HuH-7.5 (cell line): ENCODE measurements around the gene RABEP2.
A peak's percentile ranks its signal among the peaks of the same experiment; 100 is the strongest.
"Not testable (repeated sequence)": the region's sequence is repeated elsewhere in the genome, so short reads cannot be mapped to it uniquely, and the experiment has no call there.

Experiments used
- DNase-seq: peaks from one replicate; pipeline ENCODE4 v3.0.0; 2011; ENCODE audit warnings: low spot score

The RABEP2 gene

DNA sequence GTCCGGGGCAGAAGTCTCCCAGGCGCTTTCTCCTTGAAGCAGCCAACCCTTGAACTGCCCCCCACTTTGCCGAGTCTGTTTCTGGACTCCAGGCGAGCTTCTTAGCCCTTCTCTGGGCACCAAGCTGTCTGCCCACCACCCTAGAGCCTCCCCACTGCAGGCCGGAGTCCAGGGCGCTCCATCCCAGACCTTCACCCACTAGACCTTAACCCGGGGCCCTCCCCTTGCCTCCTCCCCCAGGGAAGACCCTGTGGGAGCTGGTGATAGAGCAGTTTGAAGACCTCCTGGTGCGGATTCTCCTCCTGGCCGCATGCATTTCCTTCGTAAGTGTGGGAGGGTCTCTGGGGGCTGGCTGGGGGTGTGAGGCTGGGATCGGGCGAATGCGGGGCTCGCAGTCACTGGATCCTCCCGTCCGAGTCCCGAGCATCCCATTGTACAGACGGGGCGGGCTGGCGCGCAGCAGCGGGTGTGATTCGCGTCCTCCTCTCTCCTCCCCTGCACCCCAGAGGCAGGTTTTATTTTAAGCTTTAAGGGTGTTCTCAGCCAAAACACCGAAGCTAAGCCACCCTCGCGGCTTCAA is 45.7 kb downstream of the RABEP2 start:
- peak; percentile 40 for DNase-seq

DNA sequence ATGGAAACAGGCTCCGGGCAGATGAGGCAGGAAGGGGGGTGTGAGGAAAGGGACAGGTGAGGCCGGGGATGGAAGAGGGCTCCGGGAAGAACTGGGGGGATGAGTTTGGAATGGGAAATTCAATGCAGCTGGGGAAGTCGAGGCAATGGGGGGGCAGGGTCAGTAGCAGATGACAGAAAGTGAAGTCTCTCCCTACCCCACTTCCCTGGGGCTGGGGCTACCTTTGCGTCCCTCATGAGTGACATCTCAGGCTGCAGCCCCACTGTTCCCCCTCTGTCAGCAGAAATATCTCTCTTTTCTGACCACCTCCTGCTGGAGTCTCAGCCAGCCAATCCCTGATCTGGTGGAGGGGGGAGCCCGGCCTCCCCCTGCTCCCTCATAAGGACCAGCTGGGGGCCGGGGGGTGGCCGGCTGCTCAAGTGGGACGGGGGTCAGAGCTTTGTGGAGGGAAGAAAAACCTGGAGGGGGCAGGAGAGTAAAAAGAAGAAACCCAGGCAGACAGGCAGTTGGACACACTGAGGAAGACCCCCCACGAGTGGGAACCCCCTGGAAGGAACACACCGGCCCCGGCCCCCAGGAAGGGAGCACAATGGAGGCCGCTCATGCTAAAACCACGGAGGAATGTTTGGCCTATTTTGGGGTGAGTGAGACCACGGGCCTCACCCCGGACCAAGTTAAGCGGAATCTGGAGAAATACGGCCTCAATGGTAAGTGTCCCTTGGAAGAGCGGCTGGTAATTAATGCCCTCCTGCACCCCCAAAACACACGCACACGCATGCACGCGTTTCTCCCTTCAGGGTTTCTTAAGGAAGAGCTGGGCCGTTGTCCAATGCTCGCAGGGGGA is 46.7 kb downstream of the RABEP2 start, which contains the start of gene ATP2A1:
ATP2A1 (plus strand) TSS at position 406 of the 844 bp plus-strand sequence; CDS start at position 590, 184 bp downstream.
- no peak for DNase-seq

DNA sequence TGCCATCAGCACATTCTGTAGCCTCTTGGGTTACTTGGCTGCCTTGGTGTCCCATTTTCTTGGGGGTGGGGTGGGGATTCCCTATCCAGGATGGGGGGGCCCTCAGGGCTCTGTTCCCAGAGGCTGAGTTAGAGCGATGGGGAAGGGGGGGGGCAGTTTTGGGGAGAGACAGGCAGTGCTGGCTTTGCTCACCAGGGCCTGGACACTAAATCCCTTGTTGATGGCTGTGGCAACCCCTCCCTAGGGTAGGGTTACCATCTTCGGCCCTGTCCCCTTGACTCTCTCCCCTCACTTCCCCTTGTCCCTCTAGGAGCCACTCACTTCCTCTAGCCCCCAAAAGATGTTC is 47.4 kb downstream of the RABEP2 start:
- no peak for DNase-seq

DNA sequence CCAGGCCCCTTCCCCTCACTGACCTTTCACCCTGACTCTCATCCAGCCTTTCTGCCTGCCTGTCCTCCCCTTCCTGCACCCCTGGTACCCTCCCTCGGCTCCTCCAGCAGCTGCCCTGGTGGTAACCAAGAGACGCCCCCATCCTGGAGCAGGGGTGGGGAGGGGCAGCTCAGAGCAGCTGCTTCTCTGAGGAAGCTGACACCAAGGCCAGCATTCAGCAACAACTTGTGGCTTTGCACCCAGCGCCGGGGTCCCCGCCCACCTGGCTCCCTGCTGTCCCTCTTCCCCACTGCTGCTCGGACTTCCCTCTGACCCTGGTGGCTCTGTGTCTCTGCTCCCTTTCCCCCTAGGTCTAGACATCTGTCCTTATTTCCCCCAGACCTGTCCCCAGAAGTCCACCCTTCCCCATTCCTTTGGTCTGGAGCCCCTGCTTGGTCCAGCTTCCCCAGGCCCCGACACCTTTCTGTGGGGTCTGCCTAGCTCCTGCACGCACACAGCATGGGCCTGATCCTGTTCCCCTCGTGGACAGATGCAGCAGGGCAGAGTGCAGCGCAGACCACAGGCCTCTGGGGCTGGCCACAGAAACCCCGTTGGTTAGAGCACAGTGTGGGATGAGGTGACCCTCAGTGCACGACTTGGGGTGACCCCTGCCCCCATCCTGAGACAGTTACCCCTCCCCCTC is 47.9 kb downstream of the RABEP2 start:
- no peak for DNase-seq

DNA sequence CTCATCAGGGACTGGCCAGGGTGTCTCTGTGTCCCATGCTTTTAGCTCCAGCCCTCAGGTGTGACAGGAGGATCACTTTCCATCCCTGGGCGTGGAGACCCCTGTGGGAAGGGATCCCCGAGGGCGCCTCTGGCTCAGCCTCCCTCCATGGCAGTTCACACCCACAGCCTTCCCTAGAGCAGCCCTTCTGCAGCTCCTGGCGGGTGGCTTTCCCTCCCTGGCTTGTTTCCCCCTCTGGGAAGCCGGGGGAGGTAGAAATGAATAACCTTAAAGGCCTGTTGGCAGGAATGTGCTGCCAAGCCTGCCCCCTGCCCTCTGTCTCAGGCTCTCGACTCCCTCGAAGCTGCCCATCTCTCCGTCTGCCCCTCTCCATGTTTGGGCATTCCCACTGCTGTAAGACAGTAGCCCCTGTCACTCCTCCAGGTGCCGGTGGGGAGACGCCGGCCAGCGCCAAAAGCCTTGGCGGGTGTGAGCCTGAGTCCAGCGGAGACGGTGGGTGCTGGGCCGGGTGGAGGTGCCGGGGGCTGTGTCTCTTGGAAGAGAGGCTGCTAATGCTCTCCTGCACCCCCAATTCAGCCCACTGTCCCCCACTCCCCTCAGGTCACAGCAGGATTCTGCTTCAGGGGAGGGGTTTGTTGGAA is 48.9 kb downstream of the RABEP2 start:
- no peak for DNase-seq

DNA sequence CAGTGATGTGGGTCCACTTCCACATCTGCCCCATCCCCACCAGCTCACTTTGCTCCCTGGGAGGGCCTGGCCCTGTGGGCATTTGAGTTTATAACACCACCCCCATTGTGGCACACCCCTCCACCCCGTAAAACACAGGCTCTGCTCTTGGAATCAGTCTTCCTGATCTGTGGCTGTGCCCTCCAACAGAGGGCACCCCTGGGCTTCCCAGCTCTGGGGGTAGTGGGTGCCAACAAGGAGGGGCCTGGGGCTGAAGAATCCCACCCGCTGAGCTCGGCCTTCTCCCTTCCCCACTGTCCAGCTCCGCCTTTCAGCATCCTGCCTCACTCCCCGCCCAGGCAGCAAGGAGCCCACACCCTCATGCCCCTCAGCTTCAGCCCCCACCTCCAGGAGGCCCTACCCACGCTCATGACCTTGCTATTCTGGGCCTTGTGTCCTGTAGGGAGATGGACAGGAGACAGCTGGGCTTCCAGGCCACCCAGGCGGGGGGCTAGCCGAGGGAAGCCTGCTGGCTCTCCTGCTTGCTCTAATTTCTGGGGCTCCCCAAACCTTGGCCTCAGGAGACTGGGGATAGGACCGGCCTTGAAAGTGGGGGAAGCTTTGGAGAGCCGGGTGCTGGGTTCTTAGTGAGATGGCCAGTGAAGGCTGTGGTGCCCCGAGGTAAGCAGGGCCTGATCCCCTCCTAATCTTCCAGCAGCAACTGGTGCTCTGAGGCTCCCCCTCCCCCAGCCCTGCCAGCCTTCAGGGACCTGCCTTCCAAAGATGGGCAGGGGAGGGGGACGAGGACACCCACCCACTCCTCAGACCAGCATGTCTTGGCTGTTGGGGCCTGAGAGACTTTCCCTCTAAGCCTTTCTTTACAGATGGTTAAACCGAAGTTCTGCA is 49.7 kb downstream of the RABEP2 start:
- no peak for DNase-seq

DNA sequence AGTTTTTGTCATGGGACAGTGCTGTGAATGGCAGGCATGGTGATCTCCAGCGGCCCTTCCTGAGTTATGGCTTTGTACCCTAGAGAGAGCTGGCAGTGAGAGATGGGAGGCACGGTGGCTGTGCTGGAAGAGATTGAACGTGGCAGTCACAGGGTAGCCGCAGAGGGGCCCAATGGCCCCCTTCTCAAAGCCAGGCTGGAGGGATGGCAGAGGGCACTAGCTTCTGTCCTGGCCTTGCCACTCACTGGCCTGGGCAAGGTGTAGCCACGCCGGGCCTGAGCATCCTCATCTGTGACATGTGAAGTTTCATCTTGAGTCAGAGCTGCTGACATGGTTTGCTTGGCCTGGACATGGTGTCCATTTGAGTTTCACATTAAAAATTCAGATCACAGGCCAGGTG is 50.6 kb downstream of the RABEP2 start:
- no peak for DNase-seq

DNA sequence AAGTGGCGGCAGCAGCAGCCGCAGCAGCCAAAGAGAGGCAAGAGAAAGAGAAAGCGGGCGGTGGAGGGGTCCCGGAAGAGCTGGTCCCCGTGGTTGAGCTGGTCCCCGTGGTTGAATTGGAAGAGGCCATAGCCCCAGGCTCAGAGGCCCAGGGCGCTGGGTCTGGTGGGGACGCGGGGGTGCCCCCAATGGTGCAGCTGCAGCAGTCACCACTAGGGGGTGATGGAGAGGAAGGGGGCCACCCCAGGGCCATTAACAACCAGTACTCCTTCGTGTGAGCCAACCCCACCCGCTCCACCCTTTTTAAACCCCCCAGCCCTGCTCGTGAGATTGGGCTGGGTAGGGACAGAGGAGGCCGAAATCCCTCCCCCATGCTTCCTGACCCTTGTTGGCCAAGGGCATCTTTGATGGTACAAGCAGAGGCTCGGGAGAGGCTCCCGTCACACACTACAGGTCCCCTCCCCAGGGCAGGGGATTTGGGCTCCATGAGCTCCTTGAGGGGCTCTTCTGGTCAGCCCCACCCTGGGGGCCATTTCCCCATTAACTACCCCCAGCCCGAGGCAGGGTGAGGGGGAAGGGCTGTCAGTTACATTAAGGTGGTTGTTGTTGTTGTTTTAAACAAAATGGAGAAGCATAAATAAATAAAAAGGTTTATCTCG is 51.4 kb downstream of the RABEP2 start:
- DNase-seq = peak; percentile 73

DNA sequence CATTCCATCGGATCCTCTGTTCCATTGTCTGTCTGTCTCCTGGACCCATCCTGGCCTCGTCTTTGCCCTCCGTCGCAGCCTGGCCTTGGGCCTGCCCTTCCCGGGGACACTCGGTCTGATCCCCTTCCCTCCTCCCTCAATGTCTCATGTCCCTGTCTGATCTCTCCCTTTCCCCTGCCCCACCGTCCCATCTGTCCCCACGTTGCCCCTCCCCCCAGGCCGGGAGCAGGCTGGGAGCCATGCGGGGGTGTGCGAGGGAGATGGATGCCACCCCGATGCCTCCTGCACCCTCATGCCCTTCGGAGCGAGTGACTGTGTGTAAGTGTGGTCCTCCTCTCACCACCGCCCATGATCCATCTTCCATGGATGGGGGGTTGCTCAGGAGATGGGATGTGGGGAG is 52.1 kb downstream of the RABEP2 start:
- DNase-seq = no peak

DNA sequence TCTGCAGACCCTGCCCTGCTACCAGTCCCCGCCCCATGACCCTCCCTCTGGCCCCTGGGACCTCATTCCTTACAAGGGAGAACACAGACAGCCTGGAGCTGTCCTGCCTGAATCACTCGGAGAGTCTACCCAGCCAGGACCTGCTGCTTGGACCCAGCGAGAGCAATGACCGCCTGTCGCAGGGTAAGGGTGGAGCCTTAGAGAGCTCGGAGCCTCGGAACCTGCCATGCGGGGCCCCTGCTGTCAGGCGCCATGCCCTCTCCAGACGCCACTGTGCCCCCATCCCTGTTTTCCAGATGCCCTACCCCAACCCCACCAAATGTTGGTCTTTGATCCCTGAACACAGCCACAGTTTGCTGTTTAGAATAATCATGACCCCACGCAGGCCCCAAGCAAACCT is 55.8 kb downstream of the RABEP2 start:
- DNase-seq = no peak

DNA sequence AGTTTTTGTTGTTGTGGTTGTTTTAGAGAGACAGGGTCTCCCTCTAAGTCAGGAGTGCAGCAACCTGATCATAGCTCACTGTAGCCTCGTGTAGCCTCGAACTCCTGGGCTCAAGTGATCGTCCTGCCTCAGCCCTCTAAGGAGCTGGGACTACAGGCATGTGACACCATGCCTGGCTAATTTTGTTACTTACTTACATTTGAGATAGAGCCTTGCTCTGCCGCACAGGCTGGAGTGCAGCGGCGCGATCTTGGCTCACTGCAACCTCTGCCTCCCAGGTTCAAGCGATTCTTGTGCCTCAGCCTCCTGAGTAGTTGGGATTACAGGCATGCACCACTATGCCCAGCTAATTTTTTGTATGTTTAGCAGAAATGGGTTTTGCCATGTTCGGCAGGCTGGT is 57.4 kb downstream of the RABEP2 start:
- DNase-seq = not testable (repeated sequence)

DNA sequence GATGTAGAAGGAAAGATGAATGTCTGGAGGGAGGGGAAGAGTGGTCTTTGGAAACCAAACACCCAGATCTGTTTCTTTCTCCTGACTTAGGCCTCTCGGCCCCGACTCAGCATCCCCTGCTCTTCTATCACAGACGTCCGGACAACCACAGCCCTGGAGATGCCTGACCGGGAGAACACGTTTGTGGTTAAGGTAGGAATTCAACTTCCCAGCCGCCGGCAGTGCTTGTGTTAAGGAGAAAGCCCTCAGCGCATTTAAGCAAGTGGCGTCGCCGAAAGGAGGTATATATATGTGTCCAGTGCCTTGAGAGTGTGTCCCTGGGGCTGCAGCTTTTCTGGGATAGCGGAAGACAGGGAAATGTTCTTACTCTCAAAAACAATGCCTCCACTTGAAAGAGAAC is 57.8 kb downstream of the RABEP2 start:
- no peak for DNase-seq

DNA sequence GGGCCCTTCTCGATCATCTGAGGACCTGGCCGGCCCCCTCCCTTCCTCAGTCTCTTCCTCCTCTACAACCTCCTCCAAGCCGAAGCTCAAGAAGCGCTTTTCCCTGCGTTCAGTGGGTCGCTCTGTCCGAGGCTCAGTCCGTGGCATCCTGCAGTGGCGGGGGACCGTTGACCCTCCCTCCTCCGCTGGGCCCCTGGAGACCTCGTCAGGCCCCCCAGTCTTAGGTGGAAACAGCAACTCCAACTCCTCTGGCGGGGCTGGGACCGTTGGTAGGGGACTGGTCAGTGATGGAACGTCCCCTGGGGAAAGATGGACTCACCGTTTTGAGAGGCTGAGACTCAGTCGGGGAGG is 58.6 kb downstream of the RABEP2 start:
- no peak for DNase-seq

DNA sequence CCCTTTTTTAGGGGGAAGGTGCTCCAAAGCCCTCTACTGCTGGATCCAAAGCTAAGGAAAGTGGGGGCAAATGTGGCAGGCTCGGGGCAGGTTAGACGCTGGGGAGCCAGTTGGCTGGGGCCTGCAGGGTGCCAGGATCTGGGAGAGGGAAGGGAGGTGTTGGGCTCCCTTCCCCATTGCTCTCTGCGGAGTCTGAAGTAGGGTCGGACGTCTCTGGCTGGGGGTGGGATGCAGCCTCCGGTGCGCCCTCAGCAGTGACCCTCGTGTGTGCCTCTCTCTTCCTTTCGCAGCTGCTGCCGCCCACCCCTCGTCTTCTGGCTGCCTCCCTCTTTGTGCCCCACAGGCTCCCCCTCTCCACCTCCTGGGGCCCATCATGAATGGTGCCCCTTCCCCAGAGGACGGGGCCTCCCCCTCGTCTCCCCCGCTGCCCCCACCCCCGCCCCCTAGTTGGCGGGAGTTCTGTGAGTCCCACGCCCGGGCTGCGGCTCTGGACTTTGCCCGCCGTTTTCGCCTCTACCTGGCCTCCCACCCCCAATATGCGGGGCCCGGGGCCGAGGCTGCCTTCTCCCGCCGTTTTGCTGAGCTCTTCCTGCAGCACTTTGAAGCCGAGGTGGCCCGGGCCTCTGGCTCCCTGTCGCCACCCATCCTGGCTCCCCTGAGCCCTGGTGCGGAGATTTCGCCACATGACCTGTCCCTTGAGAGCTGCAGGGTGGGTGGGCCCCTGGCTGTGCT is 59.1 kb downstream of the RABEP2 start:
- no peak for DNase-seq

DNA sequence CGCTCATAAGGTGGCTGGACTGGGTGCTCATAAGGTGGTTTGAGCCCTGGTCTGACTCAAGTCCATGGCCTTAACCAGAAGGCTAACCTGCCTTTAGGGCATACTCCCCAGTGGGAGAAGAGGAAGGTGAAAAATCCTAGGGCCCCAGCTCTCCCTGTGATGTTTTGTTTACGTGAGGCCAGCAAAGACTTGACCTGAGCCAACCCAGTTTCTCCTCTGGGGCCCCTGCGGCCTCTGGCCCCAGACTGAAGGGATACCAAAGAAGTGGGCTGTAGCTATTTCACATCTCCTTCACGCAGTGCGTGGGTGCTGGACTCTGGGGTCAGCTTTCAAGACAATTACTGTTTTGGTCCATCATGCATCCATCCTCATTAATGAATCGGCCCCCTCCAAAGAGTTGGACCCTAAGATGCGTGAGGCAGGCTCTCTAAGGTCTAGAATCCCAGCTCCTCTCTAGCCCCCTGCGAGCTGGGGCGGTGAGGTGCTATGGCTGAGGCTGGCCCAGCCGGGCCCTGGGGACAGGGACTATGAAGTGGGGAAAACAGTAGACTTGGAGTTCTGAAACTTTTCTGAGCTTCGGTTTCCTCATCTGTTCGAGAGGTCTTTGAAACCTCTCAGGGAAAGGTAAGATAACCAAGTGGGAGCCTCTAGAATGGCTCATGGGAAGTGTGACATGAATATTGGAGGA is 59.9 kb downstream of the RABEP2 start:
- DNase-seq = no peak

DNA sequence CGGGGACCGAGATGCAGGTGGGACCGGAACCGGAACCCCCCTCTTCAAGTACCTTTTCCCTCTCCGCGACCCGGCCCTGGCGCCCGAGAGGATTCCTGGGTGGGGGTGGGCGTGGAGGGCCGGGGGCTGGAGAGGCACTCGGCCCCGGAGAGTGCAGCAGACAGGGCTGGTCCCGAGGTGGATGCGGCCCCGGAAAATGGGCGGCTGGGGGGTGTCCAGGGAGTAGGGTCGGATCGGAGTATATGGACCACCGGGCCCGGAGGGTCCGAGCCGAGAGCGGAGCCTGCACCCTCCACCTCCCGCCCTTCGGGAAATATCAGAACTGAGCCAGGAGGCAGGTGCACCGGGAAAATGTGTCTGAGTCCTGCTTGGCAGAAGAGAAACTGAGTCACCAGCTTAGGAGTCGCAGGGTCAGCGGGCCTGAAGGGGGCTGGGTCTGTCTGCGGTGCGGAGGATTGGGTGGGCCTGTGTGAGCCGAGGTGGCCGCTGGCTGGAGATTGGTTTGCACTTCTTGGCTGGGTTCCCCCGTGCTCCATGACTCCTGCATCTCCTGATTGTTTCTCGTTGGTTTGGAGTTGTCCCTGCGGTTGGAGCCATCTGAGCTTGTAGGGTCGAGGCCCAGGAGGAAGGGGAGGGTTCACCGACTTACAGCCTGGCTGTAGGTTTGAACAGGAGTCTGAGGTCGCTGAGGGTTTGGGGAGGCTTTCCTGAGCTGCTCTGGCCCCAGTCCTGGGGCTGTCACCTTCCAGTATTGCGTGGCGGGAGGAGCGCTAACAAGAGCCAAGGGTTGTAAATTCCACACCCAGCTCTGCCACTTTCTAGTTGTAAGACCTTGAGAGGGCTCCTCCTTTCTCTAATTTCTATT is 60.9 kb downstream of the RABEP2 start:
- no peak for DNase-seq

DNA sequence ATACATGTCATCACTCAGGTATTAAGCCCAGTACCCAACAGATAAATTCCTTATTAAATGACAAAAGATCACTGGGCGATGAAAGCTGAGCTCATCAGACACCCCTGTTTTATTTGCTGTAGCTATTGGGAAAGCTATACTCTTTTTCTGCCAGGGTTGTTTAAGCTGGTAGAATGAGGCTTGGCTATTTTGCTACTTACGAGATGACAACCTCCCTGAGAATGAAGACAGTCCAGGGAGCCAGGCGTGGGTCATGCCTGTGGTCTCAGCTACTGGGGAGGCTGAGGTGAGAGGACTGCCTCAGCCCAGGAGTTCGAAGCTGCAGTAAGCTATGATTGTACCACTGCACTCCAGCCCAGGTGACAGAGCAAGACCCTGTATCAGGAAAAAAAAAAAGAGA is 65.7 kb downstream of the RABEP2 start:
- no peak for DNase-seq

DNA sequence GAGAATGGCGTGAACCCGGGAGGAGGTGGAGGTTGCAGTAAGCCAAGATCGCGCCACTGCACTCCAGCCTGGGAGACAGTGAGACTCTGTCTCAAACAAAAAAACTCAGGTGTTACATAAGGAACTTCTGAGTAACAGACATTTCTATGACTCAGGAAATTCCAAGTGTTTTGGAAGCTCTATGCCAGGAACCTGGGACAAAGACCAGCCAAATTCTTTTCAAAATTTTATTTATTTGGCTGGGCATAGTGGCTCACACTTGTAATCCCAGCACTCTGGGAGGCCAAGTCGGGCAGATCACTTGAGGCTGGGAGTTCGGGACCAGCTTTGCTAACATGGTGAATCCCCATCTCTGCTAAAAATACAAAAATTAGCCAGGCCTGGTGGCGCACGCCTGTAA is 66.6 kb downstream of the RABEP2 start:
- DNase-seq = no peak
